ENCODE results near the gene CD300C. TPM values are rescaled to one million over a fixed set of nuclear protein-coding genes. Genes with fewer than 3 reads are reported as not detected.
A peak's percentile ranks its signal among the peaks of the same experiment; 100 is the strongest.

CD300C gene
- total RNA-seq, 1 donor from 2014 or later, result 0.16 TPM

DNA sequence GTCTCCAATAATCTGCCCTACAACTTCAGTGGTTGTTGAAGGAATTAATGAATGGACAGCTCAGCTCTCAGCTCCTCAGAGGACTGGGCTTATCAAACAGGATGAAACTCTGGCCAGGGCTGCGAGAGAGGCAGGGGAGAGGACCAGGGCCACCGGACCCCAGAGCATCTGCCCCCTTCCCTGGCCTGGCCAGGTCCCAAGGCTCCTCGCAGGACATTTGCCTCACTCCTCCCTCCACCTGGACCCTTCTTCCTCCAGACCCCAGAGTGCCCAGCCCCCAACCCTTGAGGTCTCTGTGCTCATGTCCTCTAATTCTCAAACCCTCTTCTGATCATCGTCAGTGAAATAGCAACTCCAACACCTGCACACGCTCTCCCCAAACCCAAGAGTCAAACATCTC lies 3.7 kb downstream of the CD300C start:
- CTCF ChIA-PET, result no interaction called here
- intact Hi-C loops (cut with micrococcal nuclease), result no loop called here
- Mint-ChIP-seq H3K27ac (no peak overlapping the region), H3K4me1 (peaks cover 4% of the 10 kb centered on the region), H3K4me3 (no peak overlapping the region), H3K27me3 (peaks cover 3% of the 10 kb centered on the region), H3K9me3 (no peaks in the 10 kb centered on the region), H3K36me3 (ENCODE audit: low read depth) (no peaks in the 10 kb centered on the region)
- DNase-seq (no peak), ATAC-seq (ENCODE audit: low read depth) (no peak)
- POLR2A ChIA-PET, result interaction anchor here (0.6 kb wide), 1 partner anchor 1889 kb away, joined by 5 read pairs; no protein-coding TSS in a partner anchor
- TF ChIP-seq, protein P1, sequence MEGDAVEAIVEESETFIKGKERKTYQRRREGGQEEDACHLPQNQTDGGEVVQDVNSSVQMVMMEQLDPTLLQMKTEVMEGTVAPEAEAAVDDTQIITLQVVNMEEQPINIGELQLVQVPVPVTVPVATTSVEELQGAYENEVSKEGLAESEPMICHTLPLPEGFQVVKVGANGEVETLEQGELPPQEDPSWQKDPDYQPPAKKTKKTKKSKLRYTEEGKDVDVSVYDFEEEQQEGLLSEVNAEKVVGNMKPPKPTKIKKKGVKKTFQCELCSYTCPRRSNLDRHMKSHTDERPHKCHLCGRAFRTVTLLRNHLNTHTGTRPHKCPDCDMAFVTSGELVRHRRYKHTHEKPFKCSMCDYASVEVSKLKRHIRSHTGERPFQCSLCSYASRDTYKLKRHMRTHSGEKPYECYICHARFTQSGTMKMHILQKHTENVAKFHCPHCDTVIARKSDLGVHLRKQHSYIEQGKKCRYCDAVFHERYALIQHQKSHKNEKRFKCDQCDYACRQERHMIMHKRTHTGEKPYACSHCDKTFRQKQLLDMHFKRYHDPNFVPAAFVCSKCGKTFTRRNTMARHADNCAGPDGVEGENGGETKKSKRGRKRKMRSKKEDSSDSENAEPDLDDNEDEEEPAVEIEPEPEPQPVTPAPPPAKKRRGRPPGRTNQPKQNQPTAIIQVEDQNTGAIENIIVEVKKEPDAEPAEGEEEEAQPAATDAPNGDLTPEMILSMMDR (IDR thresholded peaks at IDR 0.05), result no peak

DNA sequence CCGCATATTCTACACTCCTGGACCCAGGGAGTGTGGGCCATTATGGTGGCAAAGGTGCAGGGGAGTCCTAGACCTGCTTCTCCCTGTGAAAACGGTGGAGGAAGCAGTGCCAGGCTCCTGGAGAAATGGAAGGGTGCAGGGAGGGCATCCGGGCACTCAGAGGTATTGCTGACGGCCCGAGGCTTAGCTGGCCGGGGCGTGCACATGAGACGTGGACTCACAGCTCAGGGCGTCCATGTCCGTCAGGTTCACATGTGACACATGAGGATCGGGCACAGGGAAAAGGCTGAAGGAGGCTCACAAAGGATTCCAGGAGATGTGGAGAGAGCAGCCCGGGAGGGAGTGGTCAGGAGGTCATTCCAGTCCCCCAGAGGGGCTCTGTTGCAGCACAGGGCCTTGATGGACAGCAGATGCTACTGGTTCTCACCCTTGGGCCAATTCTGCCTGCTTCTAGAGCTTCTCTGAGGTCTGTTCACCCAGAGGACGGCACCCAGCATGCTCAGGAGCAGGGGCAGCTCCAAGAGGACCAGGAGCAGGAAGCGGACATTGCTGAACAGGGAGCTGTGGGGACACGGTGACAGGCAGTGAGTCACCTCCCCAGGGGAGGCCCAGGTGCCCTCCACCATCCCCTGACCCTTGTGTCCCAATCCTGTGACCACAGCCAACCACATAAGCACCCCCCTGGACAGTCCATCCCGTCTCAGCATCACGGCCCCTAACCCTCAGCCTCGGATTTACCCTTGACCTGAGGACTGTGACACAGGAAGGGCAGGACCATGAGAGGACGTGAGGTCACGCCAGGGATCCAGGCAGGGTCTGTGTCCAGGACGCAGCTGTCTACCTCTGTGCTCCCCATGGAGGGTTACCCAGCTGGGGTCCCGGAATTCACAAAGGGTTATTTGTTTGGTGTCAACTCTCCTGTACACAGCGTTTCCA lies 4.5 kb downstream of the CD300C start:
- Mint-ChIP-seq H3K4me1 (peaks cover 4% of the 10 kb centered on the region), H3K27me3 (peaks cover 3% of the 10 kb centered on the region), H3K36me3 (ENCODE audit: low read depth) (no peaks in the 10 kb centered on the region), H3K4me3 (no peak overlapping the region), H3K27ac (no peak overlapping the region), H3K9me3 (no peaks in the 10 kb centered on the region)
- intact Hi-C loops (cut with micrococcal nuclease), result no loop called here
- CTCF ChIA-PET, result no interaction called here
- POLR2A ChIA-PET, result interaction anchor here (0.6 kb wide), 1 partner anchor 1888 kb away, joined by 5 read pairs; no protein-coding TSS in a partner anchor
- DNase-seq (no peak), ATAC-seq (ENCODE audit: low read depth) (no peak)
- TF ChIP-seq, protein P1 (IDR thresholded peaks at IDR 0.05), result no peak

DNA sequence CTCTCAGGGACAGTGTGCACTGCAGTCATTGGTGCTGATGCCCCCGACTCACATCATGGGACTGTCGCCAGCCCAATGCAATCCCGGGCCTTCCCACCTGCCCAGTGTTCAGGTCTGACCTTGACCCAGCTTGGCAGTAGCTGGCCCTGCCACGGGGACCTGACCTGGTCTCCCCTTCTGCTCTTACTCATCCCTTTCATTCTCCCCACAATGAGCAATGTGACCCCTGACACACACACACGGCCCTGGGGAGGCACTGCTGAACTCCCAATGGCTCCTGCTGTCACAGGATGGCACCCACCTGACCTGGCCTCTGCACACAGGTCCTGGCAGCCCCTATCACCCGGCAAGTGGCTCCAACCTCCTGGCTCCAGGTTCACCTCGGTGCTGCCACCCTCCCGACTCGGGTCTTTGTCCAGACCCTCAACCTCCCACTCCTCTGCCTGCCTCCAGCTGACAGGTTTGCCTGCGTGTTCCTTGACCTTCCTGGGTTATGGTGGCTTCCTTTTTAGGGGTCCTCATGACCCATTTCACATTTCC lies 6.6 kb downstream of the CD300C start:
- CTCF ChIA-PET, result no interaction called here
- no peaks in the 10 kb centered on the region for H3K36me3 Mint-ChIP-seq (ENCODE audit: low read depth)
- ATAC-seq (ENCODE audit: low read depth), result no peak

DNA sequence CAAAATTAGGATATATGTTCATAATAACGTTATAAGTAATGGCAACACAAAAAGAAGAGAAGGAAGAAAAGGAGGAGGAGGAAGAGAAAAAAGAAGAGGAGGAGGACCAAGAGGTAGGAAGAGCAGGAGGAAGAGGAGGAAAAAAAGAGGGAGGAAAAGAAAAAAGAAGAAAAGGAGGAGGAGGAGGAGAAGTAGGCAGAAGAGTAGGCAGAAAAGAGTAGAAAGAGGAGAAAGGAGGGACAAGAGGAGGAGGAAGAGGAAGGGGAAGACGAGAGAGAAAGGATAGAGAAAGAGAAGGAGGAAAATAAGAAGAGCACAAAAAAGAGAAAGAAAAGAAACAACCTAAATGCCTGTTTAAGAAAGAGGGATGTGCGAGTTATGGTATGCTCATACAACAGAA lies 9.0 kb downstream of the CD300C start:
- ChIA-PET POLR2A (no interaction called here), CTCF (no interaction called here)
- ATAC-seq (ENCODE audit: low read depth) (no peak), DNase-seq (no peak)
- intact Hi-C loops (cut with micrococcal nuclease), result no loop called here
- Mint-ChIP-seq H3K36me3 (ENCODE audit: low read depth) (no peaks in the 10 kb centered on the region), H3K4me1 (peaks cover 12% of the 10 kb centered on the region), H3K9me3 (no peaks in the 10 kb centered on the region), H3K27me3 (peaks cover 8% of the 10 kb centered on the region), H3K4me3 (no peak overlapping the region), H3K27ac (no peak overlapping the region)
- TF ChIP-seq, protein P1 (IDR thresholded peaks at IDR 0.05), result peak; percentile 18

More for the DNA sequence above, 6.6 kb downstream of the CD300C start:
- TF ChIP-seq, protein P1 (IDR thresholded peaks at IDR 0.05), result no peak
- no peaks in the 10 kb centered on the region for H3K9me3 Mint-ChIP-seq
- H3K27ac Mint-ChIP-seq, result no peak overlapping the region
- intact Hi-C loops (cut with micrococcal nuclease), result no loop called here
- POLR2A ChIA-PET, result no interaction called here
- DNase-seq, result no peak
- H3K4me1 Mint-ChIP-seq, result no peaks in the 10 kb centered on the region
- no peak overlapping the region for H3K4me3 Mint-ChIP-seq
- H3K27me3 Mint-ChIP-seq, result peaks cover 3% of the 10 kb centered on the region

DNA sequence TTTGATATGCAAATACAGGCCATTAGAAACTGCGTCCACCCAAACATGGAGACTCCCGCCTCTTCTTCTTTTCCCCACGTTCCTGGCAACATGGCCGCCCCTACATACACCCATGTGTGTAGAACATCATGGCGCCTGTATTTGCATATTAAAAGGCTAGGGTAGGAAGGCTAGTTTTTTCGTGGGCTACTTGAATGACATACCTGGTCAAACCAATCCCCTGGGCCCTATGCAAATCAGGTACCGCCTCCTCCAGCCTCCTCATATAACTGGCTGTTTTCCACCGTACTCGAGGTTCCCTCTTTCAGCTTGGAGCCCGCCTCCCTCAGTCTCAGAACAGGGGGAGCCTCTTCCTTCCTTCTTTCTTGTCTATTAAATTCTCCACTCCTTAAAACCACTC lies 13.8 kb downstream of the CD300C start:
- Mint-ChIP-seq H3K4me1 (peaks cover 32% of the 10 kb centered on the region), H3K27me3 (peaks cover 8% of the 10 kb centered on the region), H3K27ac (no peak overlapping the region), H3K4me3 (no peak overlapping the region), H3K36me3 (ENCODE audit: low read depth) (no peaks in the 10 kb centered on the region), H3K9me3 (no peaks in the 10 kb centered on the region)
- ChIA-PET POLR2A (interaction anchor here (0.6 to 0.9 kb wide), 3 partner anchors 164 to 329 kb away, joined by 3 to 5 read pairs (median 4); partner anchors contain the start of genes GPR142, NAT9 and RPL38), CTCF (interaction anchor here (1.0 to 5.7 kb wide), 7 partner anchors 72 to 163 kb away, joined by 3 to 40 read pairs (median 10); partner anchors contain the start of gene GPR142)
- peak; percentile 23 for ATAC-seq (ENCODE audit: low read depth)
- TF ChIP-seq, protein P1 (IDR thresholded peaks at IDR 0.05), result no peak
- peak; percentile 15 for DNase-seq
- intact Hi-C loops (cut with micrococcal nuclease), result loop anchor here (2.0 kb wide), 3 partner anchors 39 to 75 kb away; partner anchors contain the start of gene CD300A
